ENCODE results near the gene BRD4.

- TF ChIP-seq POLR2AphosphoS5 (IDR thresholded peaks at IDR 0.05; ENCODE audit: borderline replicate concordance, low read depth, low read length) = no peak
- no peak for TF ChIP-seq EZH2 (IDR thresholded peaks at IDR 0.05)
These were observed 21.6 kb upstream of the BRD4 start for GRCh38 chr19:15353908-15354307.
